Muscle of arm (tissue), 12 donors: ENCODE measurements around the gene ASCL3. TPM values are rescaled to one million over a fixed set of nuclear protein-coding genes. Genes with fewer than 3 reads are reported as not detected.
A peak's percentile ranks its signal among the peaks of the same experiment; 100 is the strongest.
"Not testable (repeated sequence)": the region's sequence is repeated elsewhere in the genome, so short reads cannot be mapped to it uniquely, and the experiment has no call there.

Experiments
- DNase-seq: peaks from one replicate; pipeline ENCODE4 v3.0.0-alpha.2; 2013
- polyA plus RNA-seq, 12 donors: library from polyadenylated mRNA; unstranded; fragments of 120-200 nt; gene quantifications; one replicate each; pipeline ENCODE4 v1.2.1, GENCODE V29; 2013; ENCODE audit not compliant: insufficient read length in 12 of 12

ASCL3 gene
- polyA plus RNA-seq, 12 donors, result 0.90 TPM; not detected in 11

GRCh38 chr11:8948886-8949285 is 6.1 kb upstream of the ASCL3 start:
- no peak for DNase-seq

GRCh38 chr11:8947230-8947943 is 4.6 kb upstream of the ASCL3 start:
- no peak for DNase-seq

GRCh38 chr11:8941341-8942103 is 1.3 kb downstream of the ASCL3 start:
- DNase-seq, result no peak

GRCh38 chr11:8937659-8938058 is 5.2 kb downstream of the ASCL3 start:
- DNase-seq, result no peak

GRCh38 chr11:8937159-8937558 is 5.7 kb downstream of the ASCL3 start:
- DNase-seq, result no peak

GRCh38 chr11:8935789-8936188 is 7.0 kb downstream of the ASCL3 start:
- DNase-seq, result not testable (repeated sequence)

GRCh38 chr11:8934742-8935488 is 7.9 kb downstream of the ASCL3 start:
- DNase-seq, result no peak

- DNase-seq, result no peak
Observed at GRCh38 chr11:8933931-8934330, 8.9 kb downstream of the ASCL3 start.

- no peak for DNase-seq
Observed at GRCh38 chr11:8932564-8933180, 10.1 kb downstream of the ASCL3 start, which contains the start of gene C11orf16. C11orf16 (minus strand) TSS chr11:8932947; CDS start chr11:8932308, 639 bp downstream.

GRCh38 chr11:8930456-8931175 is 12.2 kb downstream of the ASCL3 start:
- no peak for DNase-seq

GRCh38 chr11:8928981-8929615 is 13.7 kb downstream of the ASCL3 start:
- DNase-seq, result no peak

- DNase-seq, result no peak
Observed at GRCh38 chr11:8928205-8928604, 14.6 kb downstream of the ASCL3 start.

- no peak for DNase-seq
Observed at GRCh38 chr11:8927233-8927632, 15.6 kb downstream of the ASCL3 start.

- DNase-seq, result no peak
Observed at GRCh38 chr11:8926236-8926635, 16.6 kb downstream of the ASCL3 start.

GRCh38 chr11:8925711-8926110 is 17.1 kb downstream of the ASCL3 start:
- DNase-seq, result no peak

- DNase-seq, result no peak
Observed at GRCh38 chr11:8922691-8923090, 20.1 kb downstream of the ASCL3 start.

GRCh38 chr11:8917157-8917825 is 25.5 kb downstream of the ASCL3 start:
- peak; percentile 74 for DNase-seq

- DNase-seq, result no peak
Observed at GRCh38 chr11:8914661-8915018, 28.2 kb downstream of the ASCL3 start.

GRCh38 chr11:8913961-8914660 is 28.7 kb downstream of the ASCL3 start:
- no peak for DNase-seq
